Endometrium (tissue), 2 donors: ENCODE data around the gene BPIFB1.

Experiments used
- FAIRE-seq: peaks from 2 replicates; lab custom pipeline; 2012; peaks lifted over from hg19 to GRCh38; lab: Jason Lieb, UNC
- donor health status: control.
- donor health status: control.

The BPIFB1 gene, protein sequence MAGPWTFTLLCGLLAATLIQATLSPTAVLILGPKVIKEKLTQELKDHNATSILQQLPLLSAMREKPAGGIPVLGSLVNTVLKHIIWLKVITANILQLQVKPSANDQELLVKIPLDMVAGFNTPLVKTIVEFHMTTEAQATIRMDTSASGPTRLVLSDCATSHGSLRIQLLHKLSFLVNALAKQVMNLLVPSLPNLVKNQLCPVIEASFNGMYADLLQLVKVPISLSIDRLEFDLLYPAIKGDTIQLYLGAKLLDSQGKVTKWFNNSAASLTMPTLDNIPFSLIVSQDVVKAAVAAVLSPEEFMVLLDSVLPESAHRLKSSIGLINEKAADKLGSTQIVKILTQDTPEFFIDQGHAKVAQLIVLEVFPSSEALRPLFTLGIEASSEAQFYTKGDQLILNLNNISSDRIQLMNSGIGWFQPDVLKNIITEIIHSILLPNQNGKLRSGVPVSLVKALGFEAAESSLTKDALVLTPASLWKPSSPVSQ

DNA sequence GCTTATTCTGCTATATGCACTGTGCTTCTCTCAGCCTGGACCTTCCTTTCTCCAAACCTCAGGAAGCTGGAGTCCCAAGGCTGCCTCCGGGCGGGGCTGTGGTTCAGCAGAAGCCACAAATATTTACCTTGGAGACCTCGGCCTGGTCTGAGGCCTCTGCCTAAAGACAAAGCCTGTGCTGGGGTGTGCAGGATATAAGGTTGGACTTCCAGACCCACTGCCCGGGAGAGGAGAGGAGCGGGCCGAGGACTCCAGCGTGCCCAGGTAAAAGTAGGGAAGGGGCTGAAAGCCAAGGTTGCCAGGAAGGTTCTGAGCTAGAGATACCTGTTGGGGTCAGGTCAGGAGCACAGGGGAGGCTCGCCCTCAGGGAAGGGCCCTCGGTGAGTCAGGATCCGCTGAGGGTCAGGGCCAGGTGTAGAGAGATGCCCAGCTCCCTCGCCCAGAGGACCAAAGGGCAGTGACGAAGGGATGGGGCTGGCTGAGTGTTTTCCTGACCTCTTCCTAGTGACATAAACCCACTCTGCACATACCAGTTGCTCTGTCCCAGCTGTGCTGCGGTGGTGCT is at the start of gene BPIFB1:
Gene BPIFB1, plus strand, starts transcription at position 224 of the 565 bp plus-strand sequence. CDS start 2,860 bp downstream, outside the sequence.
- FAIRE-seq = no peak

DNA sequence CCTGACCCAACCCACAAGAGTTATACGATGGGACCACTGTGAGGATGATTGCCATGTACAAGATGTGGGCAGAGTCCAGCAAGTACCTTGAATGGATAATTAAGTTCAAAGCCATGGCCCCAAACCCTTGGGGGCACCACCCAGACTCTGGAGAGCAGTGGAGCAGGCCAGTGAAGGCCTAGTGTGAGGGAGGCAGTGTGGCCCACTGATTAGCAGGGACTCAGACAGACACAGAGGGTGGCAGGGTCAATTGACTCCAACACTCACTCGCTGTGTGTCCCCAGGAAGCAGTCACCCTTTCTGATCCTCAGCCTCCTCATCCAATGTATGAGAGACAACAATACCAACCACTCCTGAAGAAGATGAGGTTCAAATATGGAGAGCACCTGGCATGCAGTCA is 49.0 kb upstream of the BPIFB1 start:
- no peak for FAIRE-seq

DNA sequence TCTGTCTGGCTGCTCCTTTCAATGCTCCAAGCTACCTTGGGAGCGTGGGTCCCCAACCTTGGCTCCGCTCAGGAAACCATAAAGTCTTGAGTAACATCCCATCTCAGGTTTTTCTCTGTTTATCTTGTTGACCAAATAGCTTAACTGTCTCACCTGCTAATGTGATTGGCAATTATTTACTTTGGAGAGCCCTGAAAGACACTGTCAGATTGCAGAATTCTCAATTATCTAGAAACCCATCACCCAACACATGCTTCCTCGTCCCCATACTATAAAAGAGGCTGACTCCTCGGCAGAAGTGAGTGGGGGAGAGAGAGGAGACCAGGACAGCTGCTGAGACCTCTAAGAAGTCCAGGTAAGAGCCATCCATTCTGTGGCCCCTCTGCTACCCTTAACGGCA is 47.3 kb upstream of the BPIFB1 start, which contains the start of gene BPIFA1:
Gene BPIFA1, plus strand, starts transcription at position 301 of the 400 bp plus-strand sequence. CDS start 1,716 bp downstream, outside the sequence.
- no peak for FAIRE-seq

DNA sequence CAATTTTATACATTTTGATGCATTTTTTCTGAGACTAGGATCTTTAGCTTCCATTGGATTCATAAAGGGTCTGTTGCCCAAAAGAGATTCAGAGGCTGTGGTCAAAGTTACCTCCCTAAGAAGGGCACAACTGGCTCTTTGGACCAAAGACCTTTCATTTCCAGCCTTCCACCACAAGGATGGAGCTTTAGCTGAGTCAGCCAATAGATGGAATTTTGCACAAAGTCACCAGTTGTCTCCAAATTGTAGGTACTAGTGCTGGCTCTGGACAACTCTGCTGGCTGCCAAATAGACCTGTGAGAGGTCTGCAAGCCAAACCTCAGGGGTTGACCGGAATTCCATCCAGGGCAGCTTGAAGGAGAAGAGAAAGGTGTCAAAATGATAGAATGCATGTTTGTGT is 46.7 kb upstream of the BPIFB1 start:
- no peak for FAIRE-seq

DNA sequence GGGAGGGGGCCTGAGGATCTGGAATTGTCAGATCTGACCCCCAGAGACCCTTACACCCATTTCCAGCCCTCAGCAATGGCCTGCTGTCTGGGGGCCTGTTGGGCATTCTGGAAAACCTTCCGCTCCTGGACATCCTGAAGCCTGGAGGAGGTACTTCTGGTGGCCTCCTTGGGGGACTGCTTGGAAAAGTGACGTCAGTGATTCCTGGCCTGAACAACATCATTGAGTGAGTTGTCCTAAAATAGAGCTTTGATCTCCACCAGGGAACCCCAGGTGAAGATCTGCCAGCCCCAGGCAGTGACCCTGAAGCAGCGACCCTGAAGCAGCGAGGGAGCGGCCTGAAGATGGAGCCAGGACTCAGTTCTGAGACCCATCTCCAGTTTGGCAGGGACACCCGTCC is 45.0 kb upstream of the BPIFB1 start:
- FAIRE-seq = no peak

DNA sequence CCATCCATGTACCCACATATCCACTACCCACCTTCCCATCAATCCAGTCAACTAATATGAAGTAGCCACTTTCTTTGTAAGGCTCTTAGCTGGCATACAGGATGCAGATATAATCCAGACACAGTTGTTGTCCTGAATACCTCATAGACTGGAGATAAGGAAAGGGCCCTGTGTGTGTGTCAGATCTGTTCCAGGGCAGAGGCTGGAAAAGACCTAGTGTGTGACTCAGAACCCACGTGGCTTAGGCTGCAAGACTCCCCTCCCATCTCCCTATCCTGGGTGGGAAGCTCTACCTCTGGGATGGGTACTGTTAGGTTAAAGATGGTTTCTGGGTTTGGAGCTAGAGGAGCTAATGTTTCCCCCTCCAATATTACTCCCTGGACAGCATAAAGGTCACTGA is 43.6 kb upstream of the BPIFB1 start:
- FAIRE-seq = no peak

DNA sequence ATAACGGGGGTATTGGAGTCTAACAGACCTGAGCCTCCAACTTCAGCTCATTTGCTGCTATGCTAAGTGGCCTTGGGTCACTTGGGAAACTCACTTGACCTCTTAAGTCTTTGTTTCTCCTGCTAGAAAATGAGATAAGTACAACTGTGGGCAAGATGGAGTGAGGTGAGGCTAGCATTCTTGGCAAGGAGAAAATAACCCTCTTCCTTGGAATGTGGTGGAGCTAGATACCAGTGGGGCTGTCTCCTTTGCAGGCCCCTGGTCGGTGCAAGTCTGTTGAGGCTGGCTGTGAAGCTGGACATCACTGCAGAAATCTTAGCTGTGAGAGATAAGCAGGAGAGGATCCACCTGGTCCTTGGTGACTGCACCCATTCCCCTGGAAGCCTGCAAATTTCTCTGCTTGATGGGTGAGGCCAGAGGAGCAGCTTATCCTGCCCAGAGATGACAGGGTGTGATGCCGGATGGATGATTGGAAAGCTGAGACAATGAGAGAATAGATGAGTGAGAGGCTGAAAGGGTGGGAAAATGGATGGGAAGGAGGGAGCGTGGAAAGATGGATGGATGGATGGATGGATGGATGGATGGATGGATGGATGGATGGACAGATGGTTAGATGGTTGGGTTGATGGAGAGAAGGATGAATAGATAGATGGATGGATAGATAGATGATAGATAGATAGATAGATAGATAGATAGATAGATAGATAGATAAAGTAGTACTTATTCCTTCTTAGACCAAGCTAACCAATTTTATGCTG is 42.9 kb upstream of the BPIFB1 start:
- no peak for FAIRE-seq

DNA sequence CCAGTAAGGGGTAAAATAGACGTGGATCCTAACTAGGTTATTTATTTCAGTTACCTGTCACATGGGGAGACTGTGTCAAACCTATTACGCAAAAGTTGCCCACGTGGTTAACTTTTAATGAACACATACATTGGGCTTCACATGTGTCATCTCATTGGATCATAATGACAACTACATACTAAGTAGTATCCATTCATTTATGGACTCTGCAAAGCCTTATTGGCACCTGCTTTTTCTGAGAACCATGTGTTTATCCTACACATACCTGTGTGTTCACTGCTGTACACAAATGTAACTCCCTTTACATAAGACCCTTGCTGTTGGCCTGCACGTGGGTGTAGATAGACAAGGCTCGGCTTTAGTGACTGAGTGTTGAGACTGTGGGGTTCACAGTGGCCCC is 42.1 kb upstream of the BPIFB1 start:
- no peak for FAIRE-seq

DNA sequence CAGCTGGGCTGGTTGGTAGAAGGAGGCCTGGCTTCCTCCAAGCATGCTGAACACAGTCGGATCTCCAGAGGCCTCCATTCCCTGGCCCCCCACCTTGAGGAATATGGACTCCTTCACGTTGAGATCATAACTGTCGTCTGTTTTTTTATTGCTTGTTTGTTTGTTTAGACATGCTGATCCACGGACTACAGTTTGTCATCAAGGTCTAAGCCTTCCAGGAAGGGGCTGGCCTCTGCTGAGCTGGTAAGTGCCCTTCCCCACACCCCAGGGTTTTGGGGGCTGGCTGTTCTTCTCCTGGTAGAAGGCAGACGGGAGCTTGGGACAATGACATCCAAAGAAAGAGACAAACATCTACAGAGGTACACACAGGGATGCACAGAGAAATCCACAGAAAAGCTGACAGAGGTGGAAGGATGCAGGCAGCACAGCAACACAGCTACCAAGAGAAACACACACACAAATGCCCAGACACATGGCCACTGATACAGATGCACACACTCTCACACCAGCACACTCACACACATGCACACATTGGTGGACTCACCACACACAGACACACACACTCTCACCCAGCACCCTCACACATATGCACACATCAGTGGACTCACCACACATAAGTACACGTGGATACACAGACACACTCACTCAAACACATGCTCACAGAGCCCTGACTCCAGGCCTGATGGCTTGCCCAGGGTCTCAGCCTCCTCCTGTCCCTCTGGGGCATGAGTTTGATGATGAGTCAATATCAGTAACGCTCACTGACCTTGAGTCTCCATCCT is 40.5 kb upstream of the BPIFB1 start:
- no peak for FAIRE-seq

DNA sequence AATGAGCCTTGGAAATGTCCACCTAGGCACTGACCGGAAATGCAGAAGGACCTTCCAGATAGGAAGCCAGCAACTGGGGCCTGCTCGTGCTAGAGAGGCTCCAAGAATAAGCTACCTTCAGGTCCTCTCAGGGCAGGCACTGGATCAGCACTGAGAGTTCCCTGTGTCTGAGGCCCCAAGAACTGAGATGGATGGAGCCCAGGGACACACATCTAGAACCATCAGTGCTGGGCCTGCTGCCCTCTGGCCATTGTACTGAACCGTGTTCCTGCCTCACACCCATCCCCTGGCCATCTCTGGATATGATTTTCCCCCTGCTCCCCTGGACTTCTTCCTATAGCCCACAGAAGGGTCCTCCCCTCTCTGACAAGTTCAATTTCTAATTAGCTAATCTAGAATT is 36.9 kb upstream of the BPIFB1 start:
- FAIRE-seq = no peak

DNA sequence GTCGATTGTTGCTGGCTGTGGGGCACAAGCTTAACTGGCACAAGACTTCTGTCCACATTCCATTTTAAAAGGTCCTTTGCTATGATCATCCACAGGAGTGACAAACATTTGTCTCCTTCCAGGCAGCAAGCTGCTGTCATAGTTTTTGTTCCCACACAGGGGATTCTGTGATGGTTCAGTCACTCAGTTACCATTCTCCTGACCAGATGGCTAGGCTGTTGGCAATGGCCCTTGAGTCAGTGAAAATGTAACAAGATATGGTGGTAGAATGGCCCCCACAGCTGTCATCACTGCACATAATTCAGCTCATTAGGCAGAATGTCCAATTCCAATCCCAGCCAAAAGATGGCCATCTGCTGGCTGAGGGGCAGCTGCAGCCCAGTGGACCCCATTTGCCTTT is 33.6 kb upstream of the BPIFB1 start:
- no peak for FAIRE-seq

DNA sequence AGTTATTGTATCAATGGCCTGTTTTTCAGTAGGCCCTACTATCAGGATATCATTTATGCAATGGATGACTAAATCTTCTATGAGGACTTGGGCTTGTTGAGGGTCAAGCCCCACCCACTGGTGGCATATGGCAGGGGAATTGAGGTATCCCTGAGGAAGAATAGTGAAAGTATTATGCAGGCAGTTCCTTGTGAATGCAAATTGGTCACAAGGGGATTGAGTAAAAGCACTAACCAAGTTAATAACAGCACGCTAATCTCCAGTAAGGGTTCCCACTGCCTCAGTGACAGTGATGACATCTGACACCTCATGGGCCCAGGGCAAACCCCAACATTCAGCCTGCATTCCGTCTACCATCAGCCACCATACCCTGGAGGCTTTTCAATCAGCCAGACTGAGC is 32.3 kb upstream of the BPIFB1 start:
- no peak for FAIRE-seq

DNA sequence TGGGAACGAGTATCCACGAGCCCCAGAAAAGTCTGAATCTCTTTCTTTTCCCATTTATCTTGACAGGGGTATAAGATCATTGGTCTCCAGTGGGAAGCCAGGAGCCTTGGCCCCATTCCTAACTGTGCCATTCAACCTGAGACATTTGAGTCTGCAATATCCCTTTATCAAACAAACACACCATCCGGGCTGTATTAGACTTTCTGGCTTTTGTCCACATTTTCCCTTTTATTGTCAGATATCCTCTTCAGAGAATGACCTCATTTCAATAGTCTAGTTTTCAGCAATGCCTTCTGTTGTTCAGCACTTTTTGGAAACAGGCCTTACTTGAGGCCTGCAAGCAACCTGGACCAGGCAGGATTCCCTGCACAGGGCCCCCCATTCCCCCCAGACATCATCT is 31.5 kb upstream of the BPIFB1 start:
- FAIRE-seq = no peak

DNA sequence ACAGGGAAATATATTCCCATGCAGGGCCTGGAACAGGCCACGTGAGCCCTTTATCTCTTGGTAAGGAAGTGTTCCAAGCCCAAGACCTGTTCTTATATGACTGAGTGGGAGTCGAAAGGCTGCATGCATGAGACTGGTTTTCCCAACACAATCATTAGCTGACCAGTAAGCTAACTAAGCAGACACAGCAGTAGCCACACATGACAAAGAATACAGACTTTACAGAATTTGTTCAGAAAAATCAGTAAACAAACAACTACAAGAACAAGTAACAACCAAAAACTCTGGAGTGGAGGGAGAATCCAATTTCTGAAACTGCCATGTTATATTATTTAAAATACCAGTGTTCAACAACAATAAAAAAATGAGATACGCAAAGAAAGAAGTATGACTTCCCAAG is 30.6 kb upstream of the BPIFB1 start:
- FAIRE-seq = no peak

DNA sequence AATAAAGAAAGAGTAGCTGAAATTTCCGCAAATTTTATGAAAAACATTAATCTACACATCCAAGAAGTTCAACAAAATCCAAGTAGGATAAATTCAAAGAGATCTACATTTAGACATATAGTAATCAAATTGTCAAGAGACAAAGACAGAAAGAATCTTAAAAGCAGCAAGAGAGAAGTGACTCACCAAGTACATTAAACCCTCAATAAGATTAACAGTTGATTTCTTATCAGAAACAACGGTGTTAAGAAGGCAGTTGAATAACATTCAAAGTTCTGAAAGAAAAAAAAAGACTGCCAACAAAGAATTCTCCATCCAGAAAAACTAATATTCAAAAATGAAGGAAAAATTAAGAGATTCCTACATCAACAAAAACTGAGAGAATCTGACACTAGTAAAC is 28.0 kb upstream of the BPIFB1 start:
- FAIRE-seq = no peak

DNA sequence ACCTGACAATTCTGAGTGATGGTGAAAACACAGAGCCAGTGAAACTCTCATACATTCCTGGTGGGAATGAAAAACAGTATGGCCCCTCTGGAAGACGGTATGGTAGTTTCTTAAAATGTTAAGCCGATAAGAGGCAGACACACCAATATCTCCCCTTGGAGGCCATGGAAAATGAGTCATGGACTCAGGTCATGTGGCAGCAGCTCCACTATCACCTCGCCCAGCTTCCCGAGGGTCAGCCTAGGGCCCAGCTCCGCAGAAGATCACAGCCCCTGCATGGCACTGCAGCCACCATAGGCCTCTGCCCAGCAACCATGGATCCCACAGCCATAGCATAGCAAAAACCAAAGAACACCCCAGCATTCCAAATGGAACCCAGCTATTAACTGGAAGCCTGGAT is 25.8 kb upstream of the BPIFB1 start:
- FAIRE-seq = no peak

DNA sequence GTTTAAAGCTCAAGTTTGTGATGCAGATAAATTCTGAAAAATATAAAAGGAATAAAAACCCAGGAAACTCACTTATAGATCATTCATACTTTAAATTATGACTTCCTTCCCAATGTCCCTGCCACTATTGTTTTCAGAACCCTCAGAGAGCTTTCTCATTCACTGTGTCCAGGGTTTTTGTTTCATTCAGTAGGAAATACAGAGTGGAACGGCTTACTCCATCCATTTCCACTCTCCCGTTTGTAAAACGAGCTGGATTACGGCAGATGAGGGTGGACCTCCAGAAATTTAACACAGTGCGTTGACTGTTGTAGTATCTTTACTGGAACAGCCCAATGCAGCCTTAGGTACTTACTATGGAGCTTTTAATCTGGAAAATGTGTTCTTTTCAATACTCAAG is 23.6 kb upstream of the BPIFB1 start:
- FAIRE-seq = no peak

DNA sequence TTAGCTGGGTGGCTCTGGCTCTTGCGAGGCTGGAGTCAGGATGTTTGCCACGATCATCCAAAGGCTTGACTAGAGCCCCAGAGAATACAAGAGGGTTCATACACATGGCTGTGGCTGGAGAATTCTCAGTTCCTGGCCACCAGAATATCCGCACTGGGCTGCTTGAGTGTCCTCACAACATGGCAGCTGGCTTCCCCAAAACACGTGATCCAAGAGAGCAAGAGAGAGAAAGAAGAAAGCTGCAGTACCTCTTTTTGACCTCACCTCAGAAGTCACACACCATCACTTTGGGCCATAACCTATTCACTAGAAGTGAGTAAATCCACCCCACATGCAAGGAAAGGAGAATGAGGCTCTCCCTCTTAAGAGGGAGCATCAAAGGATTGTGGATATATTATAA is 21.5 kb upstream of the BPIFB1 start:
- no peak for FAIRE-seq

DNA sequence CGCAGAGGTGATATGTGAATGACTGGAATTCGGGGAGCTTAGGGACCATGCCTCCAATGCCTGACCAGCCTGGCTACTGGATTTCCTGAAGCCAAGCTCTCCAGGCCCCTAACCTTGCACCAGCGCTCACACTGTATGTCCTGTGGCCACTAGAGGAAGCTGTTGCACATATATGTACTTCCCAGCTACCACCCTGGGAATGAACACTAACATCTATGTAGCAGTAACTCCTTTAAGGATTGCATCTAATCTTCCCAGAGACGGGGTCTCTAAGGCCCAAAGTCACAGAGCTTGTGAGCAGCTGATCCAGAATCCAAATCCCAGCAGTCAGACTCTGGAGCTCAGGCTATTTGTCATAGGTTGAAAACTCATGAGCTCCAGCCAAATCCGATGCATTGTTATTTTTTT is 20.4 kb upstream of the BPIFB1 start:
- FAIRE-seq = no peak

DNA sequence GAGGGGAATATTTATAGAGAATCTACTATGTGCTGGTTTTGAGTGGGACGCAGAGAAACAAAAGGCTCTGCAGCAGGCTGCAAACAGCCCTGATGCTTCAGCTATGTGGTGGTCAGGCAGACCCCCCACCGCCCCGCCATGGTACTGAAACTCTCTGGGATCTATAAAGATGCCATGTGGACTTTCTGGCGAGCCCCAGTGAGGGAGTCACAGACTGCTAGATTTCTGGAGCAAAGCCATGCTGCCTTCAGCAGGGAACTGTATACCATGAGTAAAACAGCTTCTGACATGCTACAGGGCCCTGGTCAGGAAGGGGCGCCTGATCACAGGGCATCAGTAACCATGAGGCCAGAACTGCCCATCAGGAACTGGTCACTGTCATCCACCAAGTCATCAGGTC is 19.2 kb upstream of the BPIFB1 start:
- FAIRE-seq = no peak

DNA sequence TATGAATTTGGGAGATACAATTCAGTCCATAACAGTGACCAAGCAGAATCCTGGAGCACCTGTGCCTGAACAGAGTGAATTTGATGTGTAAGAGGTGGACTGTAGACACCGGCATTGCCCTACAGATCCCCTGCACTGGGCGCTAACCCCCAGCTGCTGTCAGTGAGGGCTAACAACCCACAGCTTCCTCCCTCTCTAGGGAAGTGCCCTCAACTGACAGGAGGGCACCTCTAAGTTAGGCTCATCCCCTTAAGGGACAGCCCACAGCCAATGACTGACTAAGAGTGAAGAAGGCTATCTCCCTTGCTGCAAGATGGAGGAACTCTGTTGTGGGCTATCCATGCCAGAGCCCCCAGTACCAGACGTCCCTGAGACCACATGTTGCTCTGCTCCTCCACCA is 15.3 kb upstream of the BPIFB1 start:
- FAIRE-seq = no peak

DNA sequence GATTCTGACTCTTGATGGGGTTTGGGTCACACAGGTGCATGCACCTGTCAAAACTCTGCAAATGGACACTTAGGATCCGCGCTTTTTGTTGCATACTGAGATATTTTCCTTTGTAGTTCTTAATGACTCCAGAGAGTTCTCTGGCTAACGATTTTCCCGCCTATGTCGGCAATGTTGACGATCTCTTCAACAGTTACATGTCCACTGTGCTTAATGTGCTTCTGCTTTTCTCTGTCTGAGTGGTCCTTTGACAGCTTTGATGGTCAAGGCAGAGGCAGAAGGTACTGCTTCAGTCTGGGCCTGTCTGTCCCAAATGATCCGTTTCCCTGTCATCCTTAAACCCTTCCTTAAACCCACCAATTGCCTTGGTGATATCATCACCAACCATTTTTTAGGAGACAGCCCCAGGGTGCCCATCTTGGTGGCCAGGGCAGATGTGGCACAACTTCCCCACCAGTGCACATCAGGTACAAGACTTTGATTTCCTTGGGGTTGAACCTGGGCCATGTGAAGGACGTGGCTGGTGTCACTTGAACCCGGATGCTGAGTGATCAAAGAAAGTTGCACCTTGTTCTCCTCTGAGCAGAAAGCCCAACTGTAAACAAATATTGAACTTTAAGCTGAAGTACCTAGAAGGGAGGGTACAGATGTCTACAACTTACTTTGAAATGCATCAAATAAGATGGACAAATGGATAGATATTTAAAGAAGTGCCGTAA is 10.7 kb upstream of the BPIFB1 start:
- FAIRE-seq = no peak
